GM12875 (cell line): ENCODE data around the gene CMIP.

ENCODE experiments used
- H3K4me3 ChIP-seq: one replicate; pipeline ENCODE4 v1.5.1; 2011; ENCODE audit warnings: low read depth, low read length, control low read depth
- TF ChIP-seq, protein P1 (sequence below): IDR thresholded peaks from 2 replicates; pipeline ENCODE4 v1.5.1; 2011; ENCODE audit warnings: low read depth, mild to moderate bottlenecking, control low read depth, inconsistent platforms, low read length, moderate library complexity, borderline replicate concordance; ENCODE audit not compliant: insufficient read depth

The CMIP gene

GRCh38 chr16:81515281-81515680, 70.7 kb downstream of the CMIP start:
- no peak overlapping the region for H3K4me3 ChIP-seq
- TF ChIP-seq, protein P1, sequence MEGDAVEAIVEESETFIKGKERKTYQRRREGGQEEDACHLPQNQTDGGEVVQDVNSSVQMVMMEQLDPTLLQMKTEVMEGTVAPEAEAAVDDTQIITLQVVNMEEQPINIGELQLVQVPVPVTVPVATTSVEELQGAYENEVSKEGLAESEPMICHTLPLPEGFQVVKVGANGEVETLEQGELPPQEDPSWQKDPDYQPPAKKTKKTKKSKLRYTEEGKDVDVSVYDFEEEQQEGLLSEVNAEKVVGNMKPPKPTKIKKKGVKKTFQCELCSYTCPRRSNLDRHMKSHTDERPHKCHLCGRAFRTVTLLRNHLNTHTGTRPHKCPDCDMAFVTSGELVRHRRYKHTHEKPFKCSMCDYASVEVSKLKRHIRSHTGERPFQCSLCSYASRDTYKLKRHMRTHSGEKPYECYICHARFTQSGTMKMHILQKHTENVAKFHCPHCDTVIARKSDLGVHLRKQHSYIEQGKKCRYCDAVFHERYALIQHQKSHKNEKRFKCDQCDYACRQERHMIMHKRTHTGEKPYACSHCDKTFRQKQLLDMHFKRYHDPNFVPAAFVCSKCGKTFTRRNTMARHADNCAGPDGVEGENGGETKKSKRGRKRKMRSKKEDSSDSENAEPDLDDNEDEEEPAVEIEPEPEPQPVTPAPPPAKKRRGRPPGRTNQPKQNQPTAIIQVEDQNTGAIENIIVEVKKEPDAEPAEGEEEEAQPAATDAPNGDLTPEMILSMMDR = no peak

DNA sequence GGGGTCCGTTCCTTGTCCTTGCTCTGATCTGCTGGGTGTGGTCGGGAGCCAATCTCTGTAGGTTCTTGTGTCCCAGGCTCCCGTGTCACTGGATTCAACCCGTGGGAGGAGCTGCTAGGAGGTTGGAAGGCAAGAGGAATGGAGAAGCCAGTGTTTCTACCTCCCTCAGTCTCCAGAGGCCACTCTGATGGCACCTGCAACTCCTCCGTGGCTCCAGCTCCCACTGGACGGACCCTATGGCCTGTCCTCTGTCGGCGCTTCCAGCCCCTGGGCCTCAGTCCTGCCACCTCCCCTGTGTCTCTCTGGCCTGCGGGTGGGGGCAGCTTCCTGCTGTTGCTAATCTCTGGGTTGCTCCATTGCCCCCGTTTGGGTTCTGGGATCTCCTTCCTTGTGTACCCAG, 71.1 kb downstream of the CMIP start:
- no peak overlapping the region for H3K4me3 ChIP-seq

DNA sequence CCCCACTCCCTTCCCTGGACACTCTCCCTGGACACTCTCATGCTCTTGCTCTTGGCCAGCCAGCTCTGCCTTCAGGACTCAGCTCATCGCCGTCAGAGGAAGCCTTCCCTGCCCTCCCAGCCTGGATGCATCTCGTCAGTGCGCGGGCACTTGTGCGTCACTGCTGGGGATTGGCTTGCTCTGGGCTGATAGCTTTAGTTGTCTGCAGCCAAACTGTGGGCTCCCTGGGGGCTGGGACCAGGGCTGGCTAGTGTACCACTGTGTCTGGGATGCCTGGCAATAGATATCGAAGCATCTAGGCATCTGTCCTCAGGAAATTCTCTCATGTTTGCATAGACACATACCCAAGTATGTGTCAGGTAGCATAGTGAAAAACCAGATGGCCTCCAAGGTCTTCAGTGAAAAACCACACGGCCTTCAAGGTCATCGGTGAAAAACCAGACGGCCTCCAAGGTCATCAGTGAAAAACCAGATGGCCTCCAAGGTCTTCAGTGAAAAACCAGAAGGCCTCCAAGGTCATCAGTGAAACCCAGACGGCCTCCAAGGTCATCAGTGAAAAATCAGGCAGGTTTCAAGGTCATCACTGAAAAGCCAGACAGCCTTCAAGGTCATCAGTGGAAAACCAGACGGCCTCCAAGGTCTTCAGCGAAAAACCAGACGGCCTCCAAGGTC, 72.0 kb downstream of the CMIP start:
- no peak overlapping the region for H3K4me3 ChIP-seq
- TF ChIP-seq, protein P1 = no peak

More for the DNA sequence above, 71.1 kb downstream of the CMIP start:
- TF ChIP-seq, protein P1 = no peak

DNA sequence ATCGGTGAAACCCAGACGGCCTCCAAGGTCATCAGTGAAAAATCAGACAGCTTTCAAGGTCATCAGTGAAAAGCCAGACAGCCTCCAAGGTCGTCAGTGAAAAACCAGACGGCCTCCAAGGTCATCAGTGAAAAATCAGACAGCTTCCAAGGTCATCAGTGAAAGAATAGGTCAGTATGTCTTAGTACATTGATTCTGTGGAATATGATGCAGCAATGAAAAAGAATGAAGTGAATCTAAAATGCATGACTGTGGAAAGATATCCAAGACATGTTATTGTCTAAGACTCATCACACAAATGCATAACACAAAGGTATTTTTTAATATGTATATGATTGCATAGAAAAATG, 72.5 kb downstream of the CMIP start:
- no peak overlapping the region for H3K4me3 ChIP-seq
- TF ChIP-seq, protein P1 = no peak

DNA sequence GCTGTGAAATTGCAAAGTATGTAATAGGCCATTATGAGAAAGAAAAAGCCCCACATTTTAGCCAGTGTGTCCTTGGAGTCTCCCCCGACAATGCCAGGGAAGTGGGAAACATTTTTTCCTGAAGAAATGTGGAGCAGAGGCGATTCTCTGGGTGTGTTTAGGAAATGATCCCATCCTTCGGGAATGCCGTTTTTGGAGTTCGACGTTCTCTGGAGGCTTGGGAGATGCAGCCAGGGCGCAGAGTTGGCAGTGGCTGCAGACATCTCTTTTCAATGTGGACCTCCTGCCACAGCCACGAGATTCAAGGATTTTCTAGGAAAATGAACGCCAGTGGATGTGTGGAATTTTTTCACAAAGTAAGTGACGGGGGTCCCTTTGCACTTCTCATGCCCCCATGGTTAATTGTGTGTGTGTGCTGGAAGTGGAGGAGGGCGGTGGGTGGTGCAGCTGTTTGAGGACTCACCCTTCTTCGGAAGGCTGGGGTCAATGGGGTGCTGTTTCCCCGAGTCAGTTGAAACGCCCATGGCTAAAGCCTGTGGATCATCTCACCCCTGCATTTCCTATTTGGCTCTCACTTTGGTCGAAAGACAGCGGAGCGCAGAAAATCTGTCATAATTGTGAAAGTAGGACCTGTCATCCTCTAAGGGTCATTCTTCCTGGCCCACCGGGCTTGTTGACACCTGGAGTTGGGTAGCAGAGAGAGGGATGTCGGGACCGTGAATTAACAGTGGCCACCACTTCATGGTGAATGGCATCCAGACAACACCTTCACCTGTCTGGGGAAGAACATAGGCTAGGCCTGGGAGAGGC, 73.2 kb downstream of the CMIP start:
- no peak overlapping the region for H3K4me3 ChIP-seq
- TF ChIP-seq, protein P1 = no peak

- TF ChIP-seq, protein P1 = no peak
- no peak overlapping the region for H3K4me3 ChIP-seq
Measured at GRCh38 chr16:81518439-81518757, 73.8 kb downstream of the CMIP start.

DNA sequence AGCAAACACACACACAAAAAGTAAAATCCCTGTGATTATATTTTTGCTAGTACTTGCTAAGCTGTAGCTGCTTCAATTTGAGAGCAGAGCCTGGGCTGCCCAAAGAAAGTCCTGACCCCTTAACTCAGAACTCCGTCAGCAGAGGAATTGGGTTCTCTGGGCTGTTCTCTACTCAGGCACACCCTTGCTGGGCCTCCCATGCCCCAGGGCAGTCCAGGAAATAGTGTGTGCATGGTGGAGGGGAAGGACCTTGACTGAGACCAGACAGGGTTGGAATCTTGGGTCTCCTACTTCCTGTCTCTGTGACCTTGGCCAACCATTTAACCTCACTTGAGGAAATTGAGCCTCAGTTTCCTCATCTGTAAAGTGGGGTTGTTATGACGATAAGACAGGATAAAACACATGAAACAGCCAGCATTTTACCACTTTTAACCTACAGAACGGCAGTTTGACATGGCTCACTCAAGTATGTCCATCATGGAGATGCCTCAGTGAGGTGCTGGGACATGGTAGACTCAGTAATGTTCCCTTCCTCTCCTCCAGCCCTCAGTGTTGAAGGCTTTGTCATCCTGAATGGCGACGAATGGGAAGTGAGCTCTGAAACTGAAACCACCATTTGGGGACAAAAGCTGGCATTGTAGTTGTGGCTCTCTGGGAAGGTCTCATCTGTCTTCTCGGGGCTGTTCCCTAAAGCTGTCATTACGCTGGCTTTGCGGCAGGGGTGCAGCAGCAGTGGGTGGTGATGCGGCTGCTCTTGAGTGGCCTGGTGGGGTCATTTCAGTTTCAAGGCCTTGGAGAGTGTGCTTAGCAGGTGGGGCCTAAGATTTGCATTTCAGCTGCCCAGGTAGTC, 74.9 kb downstream of the CMIP start:
- TF ChIP-seq, protein P1 = no peak

More for the DNA sequence above, 74.9 kb downstream of the CMIP start:
- H3K4me3 ChIP-seq = no peak overlapping the region
